HG02610 (cell line): Measurements from ENCODE around the gene BAHCC1.

ENCODE experiments used
- ATAC-seq: cut with Tn5 transposase; IDR thresholded peaks from one replicate; pipeline ENCODE4 v1.9.1; 2021; ENCODE audit warnings: mild to moderate bottlenecking, moderate library complexity; ENCODE audit not compliant: unreplicated experiment

The BAHCC1 gene

DNA sequence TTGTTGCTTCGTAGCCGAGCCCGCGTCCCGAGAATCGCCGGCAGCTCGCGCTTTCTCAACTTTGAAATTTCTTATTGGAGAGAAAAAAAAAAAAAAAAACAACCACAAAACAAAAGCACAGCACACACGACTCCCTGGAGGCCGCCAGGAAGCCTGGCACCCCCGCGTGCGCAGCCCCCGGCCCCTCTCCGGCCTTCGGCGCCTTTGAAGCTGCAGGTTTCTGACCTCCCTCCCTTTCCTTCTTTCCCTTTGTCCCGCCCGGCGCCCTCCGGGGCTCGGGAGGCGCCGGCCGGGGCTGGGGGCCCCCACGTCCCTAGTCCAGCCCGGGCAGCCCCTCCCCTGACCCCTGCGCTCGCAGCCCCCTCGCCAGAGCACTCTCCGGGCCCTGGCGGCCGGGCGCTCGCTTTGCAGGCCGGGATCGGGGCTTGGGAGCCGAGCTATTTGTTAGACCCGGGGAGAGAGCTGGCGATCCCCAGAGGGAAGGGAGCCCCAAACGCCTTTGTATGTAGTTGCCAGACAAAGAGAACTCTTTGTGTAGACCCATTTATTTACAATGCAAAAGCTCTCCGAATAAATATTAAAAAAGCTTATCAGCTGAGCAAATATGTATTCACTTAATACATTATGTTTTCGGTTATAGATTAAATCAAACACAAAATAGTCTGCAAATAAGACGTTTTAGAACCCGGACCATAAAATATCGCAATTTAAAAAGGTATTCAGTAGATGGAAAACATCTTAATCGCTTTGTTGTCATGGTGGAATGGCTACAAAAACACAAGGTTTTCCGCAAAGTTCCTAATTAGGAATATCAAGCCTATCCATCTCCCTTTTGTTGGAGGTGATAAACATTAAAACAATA is 2.3 kb downstream of the BAHCC1 start:
- ATAC-seq, result no peak

DNA sequence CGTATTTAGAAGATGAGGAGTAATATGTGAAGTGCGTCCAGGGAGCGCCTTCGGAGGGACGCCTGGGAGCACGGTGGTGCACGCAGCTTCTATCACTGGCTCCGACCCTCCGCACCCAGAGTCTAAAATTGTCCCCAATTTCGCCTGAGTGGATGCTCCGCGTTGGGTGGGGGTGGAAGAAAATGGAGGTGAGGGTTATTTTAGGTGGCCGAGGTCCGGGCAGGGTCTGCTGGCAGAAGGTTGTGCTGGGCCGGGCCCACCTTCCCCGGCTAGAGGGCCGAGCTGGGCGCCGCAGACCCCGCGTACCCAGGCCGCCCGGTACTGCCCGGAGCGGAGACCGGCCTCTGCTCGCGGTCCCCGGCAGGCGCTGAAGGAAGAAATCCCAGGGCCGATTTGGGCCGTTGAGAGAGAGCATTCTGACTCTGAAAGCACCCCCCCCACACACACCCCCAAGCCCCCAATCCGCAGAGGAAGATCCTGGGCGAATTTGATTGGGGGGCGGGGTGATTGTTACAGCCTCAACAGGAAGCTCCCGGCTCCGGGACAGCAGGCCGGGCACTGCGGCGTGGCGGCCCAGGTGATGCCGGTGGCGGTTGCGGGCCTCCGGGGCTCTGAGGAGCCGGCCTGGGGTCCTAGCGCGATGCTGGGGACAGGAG is 3.0 kb downstream of the BAHCC1 start:
- ATAC-seq, result no peak

DNA sequence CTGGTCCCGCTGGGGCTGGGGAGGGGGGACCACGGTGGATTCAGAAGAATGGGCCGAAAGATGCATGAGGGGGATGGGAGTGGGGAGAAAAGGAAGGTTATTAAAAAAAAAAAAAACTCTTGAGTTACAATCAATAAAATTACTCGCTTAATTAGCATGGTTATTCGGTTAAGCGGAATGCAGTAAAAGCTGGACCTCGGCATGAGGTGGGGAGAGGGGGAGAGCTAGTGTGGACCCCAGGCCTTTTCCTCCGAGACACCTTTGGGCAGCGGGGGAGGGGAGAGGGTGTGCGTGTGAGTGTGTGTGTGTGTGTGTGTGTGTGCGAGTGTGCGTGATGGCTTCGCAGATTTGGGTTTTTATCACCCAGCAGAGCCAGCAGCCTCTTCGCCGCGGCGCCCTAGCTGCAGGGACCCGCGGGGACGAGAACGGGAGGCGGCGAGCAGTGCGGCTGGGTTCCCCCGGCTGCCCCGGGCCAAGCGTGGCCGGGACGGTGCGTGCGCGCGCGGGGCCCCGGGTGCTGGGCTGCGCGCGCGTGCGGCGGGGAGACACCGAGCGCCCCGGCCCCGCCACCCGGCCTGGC is 3.7 kb downstream of the BAHCC1 start:
- no peak for ATAC-seq

DNA sequence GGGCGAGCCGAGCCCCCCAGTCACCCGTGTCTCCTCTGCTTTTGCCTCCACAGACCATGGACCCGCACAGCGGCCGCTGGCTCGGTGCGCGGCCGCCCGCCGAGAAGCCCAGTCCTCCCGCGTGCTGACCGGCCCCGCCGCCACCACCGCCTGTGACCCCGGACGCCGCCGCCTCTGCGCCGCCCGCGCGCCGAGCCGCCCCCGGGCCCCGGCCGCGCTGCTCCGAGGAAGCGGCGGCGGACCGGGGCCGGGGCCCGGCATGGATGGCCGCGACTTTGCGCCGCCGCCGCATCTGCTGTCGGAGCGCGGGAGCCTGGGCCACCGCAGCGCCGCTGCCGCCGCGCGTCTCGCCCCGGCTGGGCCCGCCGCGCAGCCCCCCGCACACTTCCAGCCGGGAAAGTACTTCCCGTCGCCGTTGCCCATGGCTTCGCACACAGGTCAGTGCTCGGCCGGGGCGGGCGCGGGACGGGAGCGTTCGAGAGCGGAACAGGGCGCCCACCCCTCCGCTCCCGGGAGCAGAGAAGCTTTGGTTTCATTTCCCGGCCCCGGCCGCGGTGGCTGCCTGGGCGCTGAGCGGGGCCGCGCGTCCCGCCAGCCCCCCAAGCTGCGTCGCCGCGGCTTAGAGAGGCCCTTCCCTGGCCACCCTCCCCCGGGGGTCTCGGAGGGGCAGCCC is 4.4 kb downstream of the BAHCC1 start:
- no peak for ATAC-seq

DNA sequence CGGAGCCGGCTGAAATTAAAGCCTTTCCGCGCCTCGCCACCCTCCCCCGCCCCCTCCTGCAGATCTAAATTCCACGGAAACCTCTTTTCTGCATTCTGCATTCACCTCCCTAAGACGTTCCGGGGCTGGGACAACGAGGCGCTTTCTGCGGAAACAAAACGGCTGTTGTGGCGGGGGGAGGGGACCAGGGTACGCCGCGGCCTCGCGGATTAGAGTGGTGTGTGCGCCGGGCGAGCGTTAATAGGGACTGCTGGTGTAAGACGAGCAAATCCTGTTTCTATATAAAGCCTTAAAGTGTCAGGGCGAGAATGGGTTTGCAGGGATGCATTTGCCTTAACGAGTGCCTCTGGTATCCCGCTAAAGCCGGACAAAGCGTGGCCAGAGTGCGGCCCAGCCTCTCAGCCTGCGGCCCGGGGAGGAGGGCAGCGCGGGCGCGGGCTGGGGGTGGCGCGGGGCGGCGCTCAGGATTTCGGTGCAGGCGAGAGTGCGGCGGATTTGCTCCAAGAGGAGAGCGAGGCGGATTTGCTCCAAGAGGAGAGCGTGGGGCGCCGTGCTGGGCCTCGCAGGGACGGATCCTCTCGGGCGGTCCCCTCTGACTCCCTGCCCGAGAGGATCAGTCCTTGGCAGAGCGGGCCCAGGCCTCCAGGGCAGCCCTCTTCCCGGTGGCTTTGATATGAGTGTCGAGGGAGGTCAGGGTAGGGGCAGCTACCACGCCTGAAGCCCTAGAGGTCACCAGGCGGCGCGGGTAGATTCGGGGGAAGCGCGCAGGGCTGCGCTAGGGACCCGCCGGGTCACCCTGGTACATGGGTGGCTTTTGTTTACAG is 5.1 kb downstream of the BAHCC1 start:
- no peak for ATAC-seq

DNA sequence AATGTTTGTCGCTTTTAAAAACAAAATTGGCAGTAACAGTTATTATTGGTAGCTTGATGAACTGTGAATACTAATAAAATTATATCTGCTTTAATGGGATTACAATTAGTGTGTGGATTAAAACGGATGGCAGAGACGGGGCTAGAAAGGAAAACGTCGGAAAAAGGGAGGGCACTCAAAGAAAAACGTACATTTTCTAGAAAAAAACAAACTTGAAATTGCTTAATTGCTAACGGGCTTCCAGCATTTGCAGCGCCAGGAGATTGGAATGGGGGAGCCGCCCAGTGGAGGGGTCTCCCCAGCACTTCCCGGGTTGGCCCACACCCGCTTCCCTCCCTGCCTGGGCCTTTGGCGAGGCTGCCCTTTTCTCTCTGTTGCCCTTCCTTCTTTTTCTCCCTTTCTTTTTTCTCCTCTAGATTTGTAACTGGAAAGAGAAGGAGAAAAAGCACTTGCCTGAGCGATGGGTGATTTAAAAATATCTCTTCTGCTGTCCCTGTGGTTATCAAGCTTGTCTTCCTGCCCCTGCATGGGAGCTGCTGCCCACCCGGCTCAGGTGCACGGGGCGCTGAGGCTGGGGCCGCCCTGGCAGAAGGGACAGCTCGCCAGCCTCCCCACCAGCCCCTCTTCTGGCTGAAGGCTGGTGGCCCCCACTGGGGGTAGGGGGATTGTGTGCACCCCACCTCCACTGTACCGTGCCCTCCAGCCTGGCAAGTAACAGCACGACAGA is 5.9 kb downstream of the BAHCC1 start:
- ATAC-seq, result no peak

DNA sequence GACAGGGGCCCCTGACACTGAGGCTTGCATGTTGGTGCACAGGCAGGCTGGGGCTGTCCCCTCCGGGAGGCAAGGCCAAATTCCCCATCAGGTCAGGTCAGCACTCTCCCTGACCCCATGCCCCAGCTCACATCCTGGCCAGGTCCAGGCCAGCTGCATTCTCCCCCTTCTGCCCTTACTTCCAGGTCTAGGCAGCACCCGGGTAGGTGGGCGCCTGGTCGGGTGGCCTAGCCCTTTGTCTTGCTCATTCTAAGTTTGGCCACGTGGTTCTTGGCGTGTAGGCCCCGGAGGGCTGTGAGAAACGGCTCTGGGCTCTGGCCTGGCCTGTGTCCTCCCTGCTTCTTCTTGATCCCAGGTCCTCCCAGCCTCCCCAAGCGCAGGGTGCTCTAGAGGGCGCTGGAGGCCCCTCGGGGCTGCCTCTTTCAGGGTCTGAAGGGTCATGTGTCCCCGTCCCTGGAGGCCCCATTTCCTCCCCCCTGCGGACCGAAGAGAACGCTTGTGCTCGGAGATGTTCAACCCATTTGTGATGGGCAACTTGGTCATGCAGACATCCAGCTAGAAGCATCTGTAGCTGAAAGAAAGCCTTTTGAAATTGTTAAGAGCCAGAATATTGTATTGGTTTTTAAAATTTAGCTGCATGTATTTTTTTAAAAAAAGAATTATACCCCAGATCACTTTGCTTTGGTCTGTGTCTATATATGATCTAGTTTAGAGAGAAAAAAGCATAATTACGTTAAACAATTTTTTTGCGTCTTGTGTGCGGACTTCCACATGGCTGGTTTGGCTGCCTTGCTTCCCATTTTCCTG is 6.7 kb downstream of the BAHCC1 start:
- no peak for ATAC-seq

DNA sequence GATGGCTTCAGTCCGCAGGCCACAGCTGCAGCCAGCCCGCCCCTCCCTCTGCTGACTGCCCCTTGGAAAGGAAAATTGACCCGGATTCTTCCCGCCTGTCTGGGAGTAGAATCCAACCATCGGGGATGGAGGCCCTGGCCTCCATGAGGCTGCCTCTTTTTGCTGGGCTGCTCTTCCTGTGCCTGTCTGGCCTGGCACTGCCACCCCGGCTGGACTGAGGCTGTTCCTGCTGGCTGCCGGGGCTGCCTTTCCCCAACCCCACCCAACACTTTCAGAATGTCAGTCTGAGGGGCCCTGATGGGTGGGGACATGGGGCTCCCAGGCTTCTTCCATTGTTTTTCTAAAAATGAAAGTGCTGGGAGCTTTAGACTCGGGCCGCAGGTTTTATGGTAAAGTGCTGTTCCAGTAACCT is 7.3 kb downstream of the BAHCC1 start:
- ATAC-seq, result no peak

DNA sequence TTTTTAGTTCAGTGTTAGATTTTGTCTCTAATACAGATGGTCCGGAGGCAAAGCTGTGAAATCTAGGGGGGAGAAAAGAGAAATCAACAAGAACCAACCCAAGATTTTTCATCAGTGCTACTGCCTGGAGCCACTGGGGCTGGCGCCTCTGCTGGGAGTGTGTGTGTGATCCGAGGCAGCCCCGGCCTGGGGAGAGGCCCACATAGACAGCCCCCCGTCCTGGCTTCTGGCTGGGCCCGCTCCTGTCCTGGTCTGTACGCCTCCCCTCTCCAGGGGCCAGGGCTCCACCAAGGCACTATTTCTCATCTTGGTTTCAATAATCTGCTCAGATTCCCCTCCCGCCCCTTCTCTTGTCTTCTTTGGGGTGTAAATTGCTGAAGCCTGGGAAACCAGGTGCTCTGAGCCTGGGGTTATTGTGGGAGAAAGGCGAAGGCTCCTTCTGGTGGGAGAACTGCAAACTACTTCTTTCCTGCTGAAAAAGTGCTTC is 7.8 kb downstream of the BAHCC1 start:
- ATAC-seq, result no peak

DNA sequence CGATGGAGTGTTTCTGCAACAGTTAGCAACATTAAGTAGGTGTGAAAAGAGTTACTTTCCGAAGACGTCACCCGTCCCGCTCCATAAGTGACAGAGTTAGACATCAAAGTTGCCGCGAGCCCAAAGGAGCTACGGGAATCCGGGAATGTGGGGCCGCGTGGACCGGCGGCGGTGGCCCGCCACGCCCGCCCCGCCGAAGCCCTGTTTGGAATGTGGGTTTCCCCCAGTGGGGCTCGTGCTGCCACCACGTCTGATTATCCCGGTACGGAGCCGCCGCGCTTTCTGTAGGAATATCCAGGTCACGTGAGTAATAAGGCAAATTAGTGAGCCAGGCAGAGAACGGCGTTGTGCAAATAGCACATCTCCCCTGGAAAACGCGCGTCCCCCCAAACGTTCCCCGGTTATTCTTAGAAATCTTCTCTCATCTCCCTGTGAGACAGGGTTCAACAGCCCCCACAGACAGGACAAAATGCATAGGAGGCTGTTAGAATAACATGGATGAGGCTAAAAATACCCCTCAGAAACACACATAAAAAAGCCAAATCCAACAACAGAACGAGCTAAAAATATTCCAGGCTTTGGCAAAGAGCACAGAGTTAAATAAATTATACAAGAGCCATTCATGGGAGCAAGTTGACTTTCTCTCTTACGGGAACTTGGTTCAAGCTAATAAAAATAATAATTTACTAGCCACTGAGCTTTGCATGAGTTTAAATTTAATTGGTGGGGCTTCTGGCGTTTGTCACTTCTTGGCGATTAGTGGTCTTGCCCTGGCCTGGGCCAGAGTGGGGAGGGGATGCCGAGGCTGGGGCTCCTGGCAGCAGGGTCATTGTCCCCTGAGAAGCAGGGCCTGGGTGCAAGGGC is 8.6 kb downstream of the BAHCC1 start:
- ATAC-seq, result no peak

DNA sequence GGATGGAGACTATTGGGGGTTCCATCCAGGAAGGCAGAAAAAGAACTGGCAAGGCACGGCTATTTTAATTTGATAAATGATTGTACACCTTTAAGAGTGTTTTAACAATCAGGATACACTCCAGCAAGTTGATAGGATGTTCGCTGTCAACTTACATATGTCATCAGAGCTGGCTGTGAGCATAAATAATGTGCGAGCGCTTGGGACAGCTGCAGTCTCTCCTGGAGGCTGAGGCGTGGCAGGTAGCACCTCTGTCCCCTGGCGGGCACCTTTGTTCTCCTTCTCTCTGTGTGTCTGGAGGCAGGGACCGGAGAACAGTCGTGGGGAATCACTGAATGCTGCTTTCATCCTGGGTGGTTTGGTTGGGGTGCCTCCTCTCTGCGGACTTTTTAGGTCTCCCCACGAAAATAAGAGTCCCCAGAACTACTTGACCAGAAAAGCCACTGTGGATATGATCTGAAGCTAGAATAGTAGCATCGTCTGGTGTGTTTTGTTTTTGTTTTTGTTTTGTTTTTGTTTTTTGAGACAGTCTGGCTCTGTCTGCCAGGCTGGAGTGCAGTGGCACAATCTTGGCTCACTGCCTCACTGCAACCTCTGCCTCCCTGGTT is 9.4 kb downstream of the BAHCC1 start:
- no peak for ATAC-seq

DNA sequence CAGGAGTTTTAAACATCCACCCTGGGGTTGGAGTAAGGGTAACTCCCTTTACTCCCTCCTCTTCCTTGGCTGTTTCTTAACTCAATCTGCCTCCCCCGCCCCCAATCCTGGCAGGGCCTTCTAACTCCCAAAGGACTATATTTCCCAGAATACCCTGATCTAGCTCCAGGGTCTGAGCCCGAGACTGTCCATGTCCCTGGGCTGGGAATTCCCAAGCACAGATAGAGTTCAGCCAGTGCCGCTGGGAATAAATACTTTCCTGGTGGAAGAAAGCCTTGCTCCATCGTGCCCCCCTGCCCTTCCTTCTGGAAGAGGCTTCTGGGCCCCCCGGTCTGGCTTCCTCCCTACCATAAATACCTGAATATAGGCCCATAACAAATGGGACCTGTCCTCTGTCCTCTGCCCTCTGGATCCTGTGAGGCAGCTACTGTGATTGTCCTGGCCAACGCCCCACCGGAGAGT is 10.2 kb downstream of the BAHCC1 start:
- no peak for ATAC-seq

DNA sequence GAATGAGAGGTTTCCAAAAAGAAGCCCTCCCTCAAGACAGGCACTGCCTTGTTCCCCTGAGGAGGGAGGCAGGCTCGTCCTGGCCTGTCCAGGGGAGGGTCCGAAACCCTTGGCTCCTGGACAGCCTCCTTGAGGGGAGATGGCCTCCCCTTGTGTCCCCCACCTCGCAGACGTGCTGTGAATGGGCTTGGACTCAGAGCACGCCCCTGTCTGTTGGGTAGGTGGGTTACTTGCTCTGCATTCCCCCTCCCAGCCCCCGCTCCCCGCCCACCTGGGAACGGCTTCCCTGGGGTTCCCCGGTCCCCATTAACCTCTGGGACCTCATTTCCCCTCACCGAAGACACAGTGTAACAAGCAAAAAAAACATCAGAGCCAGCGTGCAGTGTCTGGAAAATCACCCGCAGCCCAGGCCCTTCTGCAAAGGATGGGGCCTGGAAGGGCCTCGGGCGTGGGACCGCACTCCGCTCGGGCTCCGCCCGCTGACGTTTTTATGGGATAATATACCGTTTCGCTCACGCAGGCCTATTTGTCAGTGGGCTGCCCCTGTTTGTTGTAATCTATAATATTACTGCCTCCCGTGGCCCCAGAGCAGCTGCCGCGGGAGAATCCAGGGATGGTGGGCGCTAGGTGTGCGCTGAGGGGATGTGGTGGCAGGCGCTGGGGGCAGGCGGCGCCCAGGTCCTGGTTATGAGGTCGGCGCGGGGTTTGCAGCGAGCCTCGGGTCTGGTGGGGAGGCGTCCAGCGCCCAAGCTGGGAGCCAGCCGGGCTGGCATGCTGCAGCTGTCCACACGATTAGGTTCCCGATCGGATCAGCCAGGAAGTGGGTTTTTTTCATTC is 11.1 kb downstream of the BAHCC1 start:
- ATAC-seq, result no peak

DNA sequence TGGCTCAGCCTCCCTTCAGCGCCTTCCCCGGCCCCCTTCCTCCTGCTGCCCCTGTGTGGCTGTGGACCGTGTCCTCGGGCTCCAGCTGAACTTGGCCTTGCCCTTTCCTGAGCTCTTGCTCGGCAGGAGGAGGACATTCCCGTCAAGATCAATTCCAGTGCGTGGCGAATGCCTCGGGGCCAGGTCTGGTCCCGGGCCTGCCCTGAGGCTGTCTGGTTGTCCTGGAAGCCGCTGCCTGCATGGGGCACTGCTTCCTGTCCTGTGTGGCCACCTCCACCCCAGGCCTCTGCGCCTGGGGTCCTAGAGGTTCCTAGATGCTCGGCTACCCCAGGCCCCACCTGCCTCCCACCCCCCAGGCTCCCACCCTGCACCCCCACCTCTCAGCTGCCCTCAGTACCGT is 12.8 kb downstream of the BAHCC1 start:
- no peak for ATAC-seq

DNA sequence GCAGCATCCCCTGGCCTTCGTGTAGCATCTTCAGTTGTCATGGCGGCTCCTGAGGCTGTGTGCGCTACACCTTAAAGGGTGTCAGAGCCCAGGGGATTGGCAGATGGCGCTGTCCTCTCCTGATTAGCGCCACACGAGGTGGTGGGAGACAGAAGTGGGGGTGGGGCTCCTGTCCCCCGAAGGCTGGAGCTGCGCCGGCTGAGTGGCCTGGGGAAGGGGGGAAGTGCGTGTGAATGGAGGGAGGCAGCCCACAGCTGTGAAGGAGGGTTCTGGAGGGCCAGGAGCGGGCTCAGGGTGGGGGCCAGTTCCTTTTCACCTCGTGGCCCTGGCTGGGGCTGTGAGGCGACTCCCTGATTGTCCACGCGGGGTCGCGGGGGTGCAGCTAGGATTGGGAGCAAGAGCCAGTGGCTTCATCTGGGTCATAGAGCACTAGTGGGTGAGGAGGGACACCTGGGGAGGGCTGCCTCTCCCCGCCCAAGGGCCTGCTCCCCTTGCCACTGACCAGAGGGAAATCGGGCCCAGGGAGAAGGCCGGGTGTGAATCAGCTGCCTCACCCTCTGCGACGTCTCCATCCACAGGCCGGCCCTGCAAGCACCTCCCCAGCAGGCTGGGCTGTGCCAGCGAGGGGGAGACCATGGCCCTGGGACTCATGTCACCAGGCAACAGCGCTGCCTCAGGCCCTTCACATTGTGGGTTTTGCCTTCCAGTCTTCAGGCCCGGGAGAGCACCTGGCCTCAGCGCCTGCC is 14.1 kb downstream of the BAHCC1 start:
- ATAC-seq, result no peak

DNA sequence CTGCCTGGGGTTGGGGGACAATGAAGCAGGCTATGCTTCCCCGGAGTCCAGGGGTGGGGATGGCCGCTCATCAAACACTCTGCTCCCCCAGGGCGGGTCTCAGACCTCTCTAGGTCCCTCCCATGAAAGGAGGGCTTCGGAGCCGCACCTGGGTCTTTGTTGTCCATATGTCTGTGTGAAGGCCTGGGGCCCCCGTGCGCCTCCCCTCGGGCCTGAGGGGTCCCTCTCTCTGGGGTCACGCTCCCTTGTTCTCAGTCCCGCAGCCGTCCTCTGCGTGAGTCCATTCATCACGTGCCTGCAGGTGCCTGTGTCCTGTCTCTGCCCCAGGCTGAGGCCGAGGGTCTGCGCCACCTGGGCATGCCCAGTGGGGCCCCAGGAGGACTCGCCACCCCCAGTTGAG is 15.6 kb downstream of the BAHCC1 start:
- no peak for ATAC-seq
